ENCODE results near the gene SLC2A10. TPM values are rescaled to one million over a fixed set of nuclear protein-coding genes. Genes with fewer than 3 reads are reported as not detected.

The SLC2A10 gene
- total RNA-seq, 1 donor from 2014 or later: 2.7 TPM

DNA sequence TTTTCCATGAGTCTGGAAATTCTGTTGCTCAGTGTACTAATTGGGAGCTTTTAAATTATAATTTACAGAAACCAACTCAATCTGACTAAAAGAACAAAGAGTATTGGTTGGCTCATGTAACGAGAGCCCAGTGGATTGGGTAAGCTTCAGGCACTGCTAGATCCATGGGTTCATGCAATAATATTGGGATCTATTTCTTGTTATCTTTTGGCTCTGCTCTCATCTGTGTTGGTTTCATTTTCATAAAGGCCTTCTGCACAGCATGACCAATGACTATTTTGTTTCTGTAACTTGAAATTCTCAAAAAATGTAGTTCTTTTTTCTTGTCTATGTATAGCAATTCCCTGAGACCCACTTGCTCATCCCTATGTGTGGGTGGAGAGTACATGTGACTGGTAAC lies 12.0 kb downstream of the SLC2A10 start:
- intact Hi-C loops (cut with DNase I): no loop called here
- no peak for DNase-seq (ENCODE audit: low spot score)

DNA sequence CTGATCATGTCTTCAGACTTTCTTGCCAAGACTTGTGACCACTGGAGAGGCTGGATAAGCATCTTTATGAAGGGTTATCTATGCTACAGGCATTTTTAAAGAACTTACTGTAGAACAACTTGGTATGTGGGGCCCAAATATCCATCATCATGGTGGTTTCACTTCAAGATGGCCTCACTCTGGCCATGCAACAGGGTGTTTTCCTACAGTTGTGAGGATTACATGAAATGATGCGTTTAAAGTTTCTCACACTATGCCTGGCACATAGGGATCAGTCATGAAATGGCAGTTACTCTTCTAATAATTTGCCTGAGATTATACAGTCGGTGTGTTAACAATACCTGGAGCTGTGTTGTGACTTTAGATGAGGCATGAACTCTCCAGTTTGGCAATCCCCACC lies 13.0 kb downstream of the SLC2A10 start:
- intact Hi-C loops (cut with DNase I): no loop called here
- DNase-seq (ENCODE audit: low spot score): no peak

DNA sequence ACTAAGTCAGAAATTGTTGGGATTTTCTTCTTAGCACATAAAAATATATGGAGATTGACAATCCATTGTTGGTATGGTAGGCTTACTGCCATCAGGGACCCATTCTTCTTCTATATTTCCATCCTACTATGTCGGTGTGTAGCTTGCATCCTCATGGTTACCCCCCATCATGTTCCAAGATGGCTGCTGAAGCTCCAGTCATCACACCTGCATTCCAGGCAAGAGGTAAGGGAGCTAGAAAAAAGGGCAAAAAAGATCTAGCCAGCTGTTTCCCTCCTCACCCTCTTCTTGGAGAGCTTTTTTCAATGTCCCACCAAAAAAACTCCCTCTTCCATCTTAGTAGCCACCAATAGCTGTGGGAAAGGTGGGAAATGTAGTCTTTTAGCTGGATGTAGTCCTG lies 13.6 kb downstream of the SLC2A10 start:
- no peak for DNase-seq (ENCODE audit: low spot score)
- intact Hi-C loops (cut with DNase I): no loop called here

DNA sequence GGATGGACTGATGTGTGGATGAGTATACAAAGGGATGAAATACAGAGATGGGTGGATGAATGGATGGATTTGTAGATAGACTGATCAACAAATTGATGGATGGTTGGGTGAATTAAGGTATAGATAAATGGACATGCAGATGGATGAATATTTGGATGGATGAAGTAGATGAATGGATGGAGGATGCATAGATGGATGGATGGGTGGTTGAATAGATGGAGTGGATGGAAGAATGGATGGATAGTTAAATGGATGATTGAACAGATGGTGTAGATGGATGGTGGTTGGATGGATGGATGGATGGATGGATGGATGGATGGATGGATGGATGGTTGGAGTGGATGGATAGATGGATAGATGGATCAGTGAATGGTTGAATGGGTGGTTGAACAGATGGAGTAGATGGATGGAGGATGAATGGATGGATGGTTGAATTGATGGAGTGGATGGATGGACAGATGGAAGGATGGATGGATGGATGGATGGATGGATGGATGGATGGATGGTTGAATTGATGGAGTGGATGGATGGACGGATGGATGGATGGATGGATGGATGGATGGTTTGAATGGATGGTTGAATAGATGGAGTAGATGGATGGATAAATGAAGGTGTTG lies 15.0 kb downstream of the SLC2A10 start:
- DNase-seq (ENCODE audit: low spot score): no peak
- intact Hi-C loops (cut with DNase I): no loop called here

DNA sequence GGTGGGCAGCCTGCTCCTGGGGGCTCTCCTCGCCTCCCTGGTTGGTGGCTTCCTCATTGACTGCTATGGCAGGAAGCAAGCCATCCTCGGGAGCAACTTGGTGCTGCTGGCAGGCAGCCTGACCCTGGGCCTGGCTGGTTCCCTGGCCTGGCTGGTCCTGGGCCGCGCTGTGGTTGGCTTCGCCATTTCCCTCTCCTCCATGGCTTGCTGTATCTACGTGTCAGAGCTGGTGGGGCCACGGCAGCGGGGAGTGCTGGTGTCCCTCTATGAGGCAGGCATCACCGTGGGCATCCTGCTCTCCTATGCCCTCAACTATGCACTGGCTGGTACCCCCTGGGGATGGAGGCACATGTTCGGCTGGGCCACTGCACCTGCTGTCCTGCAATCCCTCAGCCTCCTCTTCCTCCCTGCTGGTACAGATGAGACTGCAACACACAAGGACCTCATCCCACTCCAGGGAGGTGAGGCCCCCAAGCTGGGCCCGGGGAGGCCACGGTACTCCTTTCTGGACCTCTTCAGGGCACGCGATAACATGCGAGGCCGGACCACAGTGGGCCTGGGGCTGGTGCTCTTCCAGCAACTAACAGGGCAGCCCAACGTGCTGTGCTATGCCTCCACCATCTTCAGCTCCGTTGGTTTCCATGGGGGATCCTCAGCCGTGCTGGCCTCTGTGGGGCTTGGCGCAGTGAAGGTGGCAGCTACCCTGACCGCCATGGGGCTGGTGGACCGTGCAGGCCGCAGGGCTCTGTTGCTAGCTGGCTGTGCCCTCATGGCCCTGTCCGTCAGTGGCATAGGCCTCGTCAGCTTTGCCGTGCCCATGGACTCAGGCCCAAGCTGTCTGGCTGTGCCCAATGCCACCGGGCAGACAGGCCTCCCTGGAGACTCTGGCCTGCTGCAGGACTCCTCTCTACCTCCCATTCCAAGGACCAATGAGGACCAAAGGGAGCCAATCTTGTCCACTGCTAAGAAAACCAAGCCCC lies 16.0 kb downstream of the SLC2A10 start:
- DNase-seq (ENCODE audit: low spot score): no peak
- intact Hi-C loops (cut with DNase I): no loop called here

DNA sequence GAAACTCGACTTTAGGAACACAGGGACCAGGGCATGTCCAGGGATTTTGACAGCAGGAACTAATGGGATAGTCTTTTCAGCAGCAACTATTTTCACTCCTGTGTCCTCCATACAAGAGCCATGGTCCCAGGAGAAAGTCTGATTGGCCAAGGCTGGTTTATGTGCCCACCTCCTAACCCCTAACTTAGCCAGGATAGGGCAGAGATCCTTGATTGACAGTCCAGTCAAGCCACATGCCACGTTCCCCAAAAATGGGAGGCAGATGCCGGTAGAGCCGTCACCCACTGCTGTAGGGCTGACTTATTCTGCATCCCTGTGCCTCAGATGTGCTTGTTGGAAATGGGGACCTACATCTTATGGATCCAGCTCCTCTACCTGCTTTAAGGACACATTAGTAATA lies 22.3 kb downstream of the SLC2A10 start:
- no peak for DNase-seq (ENCODE audit: low spot score)
- intact Hi-C loops (cut with DNase I): no loop called here

DNA sequence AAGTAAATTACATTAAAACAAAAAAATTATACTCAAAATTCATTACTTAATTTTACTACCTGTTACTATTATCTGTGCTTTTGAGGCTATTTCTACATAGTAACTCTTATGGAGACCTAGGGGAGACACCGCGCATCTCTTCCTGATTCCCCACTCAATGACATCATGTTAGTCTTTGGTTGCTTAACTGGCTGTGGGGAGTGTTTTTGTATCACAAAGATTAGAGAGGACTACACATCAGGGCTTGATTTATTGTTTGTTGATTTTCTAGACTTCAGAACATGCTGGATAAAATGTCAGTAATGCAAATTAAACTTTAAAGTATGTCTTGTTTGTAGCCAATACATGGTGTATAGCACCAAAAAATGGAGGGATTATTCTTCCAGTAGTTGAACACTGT lies 26.0 kb downstream of the SLC2A10 start:
- no peak for DNase-seq (ENCODE audit: low spot score)
- intact Hi-C loops (cut with DNase I): no loop called here

DNA sequence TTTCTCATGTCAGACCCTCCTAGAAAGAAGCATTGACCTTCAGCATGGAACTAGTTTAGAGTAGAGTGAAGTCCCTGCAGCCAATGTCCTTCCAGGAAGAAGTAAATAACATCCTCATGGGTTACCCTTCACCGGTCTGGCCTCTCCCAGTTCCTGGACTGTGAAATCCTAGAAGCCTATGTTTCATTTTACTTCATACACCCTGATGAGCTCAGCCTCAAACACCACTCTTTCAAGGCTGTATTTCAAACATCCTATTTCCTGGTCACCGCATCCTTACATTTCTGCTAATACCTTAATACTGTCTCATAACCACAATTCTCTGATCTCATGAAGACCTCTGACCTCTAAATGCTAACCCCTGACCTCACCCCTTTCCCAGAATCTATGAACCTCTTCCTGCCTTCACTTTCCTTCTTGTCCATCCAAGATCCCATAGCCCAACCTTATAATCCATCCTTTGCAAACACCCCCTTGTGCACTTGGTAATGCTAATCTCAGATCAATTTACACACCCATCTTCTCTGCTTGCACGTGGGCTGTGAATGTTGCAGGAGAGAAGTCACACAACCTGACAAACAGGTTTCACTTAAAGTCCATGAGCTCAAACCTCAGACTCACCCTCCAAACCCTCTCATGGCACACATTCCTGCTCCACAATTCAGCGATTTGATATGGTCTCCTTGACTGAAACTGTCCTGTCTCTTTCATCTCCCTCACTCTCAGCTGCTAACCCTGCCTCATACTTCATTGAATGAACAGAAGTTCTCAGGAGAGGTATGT lies 30.2 kb downstream of the SLC2A10 start:
- no peak for DNase-seq (ENCODE audit: low spot score)
- intact Hi-C loops (cut with DNase I): no loop called here

DNA sequence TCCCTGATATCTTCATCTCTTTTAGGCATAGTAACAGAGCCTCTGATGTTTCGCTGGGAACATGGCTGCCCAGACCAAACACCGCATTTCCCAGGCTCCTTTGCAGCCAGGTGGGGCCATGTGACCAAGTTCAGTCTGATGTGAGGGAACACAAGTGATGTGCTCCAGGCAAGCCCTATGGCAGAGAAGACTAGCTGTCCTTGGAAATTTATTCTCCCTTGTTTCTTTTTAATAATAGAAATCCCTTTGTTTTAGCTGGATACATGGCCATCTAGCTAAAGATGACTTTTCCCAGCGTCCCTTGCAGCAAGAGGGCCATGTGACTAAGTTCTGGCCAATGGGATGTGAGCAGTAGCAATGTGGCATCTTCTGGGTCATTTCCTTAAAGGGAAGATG lies 30.8 kb downstream of the SLC2A10 start:
- intact Hi-C loops (cut with DNase I): no loop called here
- no peak for DNase-seq (ENCODE audit: low spot score)

DNA sequence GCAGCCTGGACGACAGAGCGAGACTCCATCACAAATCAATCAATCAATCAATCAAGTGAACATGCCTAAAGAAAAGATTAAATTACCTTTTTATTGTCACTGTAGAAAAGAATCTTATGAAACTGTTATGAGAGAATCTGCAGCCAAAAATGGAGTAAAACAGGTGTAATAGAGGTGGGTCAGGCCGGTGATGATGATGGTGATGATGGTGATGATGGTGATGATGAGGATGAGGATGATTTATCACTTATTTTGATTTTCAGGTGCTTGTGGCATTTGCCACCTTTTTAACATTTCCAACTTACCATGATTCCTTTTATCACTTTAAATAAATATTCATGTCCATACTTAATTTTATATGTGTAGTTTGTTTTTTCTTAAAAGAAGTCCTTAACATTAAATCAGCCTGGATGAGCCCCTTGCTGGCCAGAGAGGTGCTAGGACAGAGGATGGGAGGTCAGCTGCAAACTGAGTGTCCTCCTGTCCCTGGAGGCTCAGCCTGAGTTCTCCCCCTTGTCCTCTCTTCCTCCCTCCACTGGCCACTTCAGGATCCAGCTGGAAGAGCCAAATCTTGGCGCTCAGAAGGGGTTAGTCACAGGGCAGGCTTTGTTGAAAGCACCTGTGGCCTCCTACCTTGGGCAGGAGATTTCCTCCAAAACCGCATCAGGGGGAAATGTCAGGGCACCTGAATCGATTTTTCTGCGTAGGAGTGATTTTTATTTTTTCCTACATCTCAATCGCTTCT lies 32.6 kb downstream of the SLC2A10 start:
- intact Hi-C loops (cut with DNase I): no loop called here
- no peak for DNase-seq (ENCODE audit: low spot score)

DNA sequence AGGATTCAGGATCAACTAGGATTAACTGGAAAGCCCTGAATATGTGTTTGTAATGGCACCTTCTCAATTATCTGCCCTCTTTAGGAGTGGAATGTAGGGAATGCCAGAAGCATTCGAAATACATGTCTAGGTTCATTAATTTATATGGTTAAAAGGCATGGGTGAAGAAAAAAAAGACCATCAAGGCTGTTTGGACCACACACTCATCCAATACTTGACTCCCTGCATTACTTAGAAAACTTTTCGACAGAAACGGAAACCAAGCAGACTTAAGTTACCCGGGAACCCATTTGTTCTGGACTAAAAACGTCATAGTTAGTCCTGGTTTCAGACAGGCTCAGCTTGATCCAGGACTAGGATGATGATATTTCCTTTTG lies 33.2 kb downstream of the SLC2A10 start:
- no peak for DNase-seq (ENCODE audit: low spot score)
- intact Hi-C loops (cut with DNase I): no loop called here

DNA sequence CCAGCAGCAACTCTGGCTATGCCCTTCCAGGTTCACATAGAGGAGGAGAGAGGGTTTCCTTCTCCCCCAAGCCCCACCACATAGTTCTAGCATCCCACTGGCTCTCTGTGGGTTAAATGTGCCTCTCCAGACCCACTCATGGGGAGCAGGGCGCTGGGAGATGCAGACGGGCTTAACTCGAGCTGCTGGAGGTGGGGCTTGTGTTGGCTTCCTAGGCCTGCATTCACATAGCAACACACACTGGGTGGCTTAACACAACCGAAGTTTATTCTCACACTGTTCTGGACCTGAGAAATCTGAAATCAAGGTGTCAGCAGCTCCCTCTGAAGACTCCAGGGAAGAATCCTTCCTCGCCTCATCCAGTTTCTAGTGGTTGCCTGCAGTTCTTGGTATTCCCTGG lies 33.6 kb downstream of the SLC2A10 start:
- no peak for DNase-seq (ENCODE audit: low spot score)
- intact Hi-C loops (cut with DNase I): no loop called here

DNA sequence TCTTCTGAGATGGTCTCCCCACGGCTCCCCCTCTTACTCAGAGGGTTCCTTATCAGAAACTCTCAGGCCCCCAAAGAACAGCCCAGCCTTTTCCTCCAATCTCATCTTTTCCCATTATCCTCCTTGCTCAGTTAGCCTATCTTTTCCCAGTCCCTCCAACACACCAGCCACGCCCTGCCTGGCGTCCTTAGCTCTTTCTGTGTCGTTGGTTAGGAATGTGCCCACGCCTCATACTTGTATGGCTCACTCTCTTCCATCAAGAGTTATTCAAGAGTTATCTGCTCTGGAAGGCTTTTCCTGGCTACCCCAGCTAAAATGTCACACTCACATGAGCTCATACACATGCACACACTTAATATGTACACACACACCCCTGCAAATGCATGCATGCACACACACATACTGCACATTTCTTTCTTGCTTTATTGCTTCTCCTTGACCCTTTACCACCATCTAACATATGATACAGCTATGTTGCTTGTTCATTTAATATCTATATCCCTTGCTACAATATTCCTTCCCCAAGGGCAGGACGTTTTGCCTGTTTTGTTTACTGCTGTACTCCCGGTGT lies 37.6 kb downstream of the SLC2A10 start:
- intact Hi-C loops (cut with DNase I): no loop called here
- no peak for DNase-seq (ENCODE audit: low spot score)

DNA sequence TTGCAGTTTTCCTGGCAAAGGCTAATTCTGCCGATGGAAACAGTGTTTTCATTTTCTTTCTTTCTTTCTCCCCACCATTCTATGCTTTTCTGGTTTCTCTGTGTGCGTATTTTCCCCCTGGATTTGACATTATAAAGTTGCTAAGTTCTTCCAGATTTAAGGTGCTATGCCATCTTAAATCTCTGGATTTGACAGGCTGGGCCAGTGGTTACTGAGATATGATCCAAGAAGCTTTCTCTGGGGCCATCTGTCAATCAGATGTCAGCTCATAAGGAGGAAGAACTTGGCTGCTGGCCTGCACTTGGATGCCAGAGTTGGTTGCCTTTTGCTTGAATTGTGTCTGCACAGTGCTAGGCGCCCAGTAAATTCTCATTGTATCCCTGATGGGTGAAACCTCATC lies 39.7 kb downstream of the SLC2A10 start:
- intact Hi-C loops (cut with DNase I): no loop called here
- no peak for DNase-seq (ENCODE audit: low spot score)

DNA sequence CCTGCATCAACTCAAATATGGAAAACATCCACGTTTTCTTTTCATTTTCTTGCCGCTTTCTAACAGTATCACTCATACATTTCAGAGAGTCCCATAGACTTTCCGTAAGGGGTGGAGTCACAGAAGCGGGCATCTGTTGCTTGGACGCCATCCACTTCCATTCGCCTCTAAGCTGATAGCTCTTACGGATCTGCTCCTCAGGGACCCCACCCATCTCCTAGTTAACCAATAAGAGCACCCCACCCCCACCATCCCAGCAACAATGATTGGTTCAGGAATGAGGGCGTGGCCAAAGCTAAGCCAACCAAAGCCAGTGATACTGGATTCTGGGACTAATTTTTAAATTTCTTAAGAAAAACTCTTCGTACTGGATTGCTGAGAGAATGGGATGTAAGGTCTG lies 42.4 kb downstream of the SLC2A10 start:
- DNase-seq (ENCODE audit: low spot score): no peak
- intact Hi-C loops (cut with DNase I): loop anchor here (5.0 to 10.0 kb wide), 2 partner anchors 400 to 633 kb away; no protein-coding TSS in a partner anchor

DNA sequence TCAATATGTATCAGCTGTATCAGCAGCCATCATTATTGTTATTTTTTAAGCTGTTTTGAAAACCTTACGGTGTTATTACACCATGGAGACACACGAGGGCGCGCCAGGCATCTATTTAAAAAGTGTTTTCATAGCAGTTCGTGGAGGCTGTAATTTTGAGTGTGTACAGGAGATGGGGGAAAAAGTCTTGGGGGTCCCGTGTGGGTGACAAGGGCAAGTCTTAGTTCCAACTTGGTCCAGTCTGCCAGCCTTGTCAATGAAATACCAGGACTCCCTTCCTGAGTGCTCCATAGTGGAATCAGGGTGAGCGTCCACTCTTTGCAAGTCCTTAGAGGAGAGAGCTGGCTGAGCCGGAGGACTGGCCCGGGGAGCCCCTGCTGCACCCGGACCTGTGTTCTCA lies 43.3 kb downstream of the SLC2A10 start:
- no peak for DNase-seq (ENCODE audit: low spot score)
- intact Hi-C loops (cut with DNase I): loop anchor here (5.0 to 10.0 kb wide), 2 partner anchors 400 to 632 kb away; no protein-coding TSS in a partner anchor

DNA sequence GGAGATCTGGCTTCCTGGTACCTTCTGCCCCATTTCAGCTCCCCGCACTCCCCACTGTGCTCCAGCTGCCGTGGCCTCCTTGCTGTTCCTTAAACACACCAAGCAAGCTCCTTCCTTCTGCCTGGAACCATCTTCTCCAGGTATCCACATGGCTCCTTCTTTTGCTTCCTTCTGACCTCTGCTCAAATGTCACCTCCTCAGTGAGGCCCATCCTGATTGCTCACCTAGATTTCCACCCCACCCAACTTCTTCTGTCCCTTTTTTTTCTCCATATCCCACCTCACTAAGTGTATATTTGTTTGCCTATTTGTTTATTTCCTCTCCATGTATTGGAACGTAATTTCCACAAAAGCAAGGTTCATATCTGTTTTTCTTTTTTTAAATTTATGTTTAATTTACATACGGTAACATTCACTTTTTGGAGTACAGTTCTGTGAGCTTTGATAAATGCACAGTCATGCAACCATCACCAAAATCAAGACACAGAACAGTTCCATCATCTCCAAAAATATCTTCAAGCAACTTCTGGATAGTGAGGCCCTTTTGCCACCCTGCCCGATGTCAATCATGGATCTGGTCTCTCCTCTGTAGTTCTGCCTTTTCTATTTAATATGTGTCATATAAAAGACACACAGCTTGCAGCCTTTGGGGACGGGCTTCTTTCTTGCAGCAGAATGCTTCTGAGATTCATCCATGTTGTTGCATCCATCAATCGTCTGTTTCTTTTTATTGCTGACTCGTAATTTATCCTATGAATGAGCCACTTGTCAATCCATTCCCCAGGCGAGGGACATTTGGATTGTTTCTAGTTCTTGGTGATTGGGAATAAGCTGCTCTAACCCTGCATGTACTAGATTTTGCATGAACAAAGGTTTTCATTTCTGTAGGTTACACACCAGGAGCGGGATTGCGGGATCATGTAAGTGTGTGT lies 46.3 kb downstream of the SLC2A10 start:
- intact Hi-C loops (cut with DNase I): loop anchor here (10.0 kb wide), 1 partner anchor 629 kb away; no protein-coding TSS in a partner anchor

DNA sequence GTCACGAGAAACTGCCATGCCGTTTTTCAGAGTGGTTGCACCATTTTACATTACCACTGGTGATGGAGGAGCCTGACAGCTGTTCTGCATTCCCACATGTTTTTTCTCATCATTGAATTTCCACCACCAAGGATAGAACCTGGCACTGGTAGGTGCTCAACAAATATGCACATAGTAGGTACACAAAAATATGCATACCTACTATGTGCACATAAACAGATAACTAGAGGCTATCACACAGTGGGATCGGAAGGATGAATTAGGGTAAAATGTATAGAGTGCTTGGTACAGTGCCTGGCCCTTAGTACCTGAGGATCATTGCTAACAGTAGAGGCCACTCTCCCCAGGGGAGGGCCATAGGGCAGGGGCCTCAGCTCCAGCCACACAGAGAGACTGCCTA lies 47.0 kb downstream of the SLC2A10 start:
- intact Hi-C loops (cut with DNase I): loop anchor here (10.0 kb wide), 1 partner anchor 628 kb away; no protein-coding TSS in a partner anchor
- no peak for DNase-seq (ENCODE audit: low spot score)

More for the DNA sequence above, 46.3 kb downstream of the SLC2A10 start:
- DNase-seq (ENCODE audit: low spot score): no peak
